GM13977 (cell line): ENCODE data around the gene DLX4.

Experiments
- DNase-seq: peaks from one replicate; pipeline ENCODE4 v3.0.0; 2012; ENCODE audit warnings: low spot score
- CTCF ChIP-seq: IDR thresholded peaks from 2 replicates; pipeline ENCODE4 v1.5.1; 2012; ENCODE audit warnings: mild to moderate bottlenecking, control low read depth; ENCODE audit not compliant: insufficient read depth; ENCODE audit errors: extremely low read depth, missing control alignments
- in situ Hi-C: fragments of 300-500 bp; cut with MboI; formaldehyde crosslinking; loops from one replicate; pipeline ENCODE4 v1.12.0; 2022; ENCODE audit warnings: low sequenced_read_pairs, low pct_unique_long_range_greater_than_20kb, mixed read lengths, inconsistent platforms; ENCODE audit not compliant: unreplicated experiment

Gene DLX4

GRCh38 chr17:50015146-50015545 lies 46.2 kb downstream of the DLX4 start:
- DNase-seq = no peak
- in situ Hi-C loops = no loop called here
- TF ChIP-seq CTCF = no peak

GRCh38 chr17:50018909-50019308 lies 49.9 kb downstream of the DLX4 start:
- in situ Hi-C loops = no loop called here
- no peak for DNase-seq
- TF ChIP-seq CTCF = no peak

GRCh38 chr17:50020841-50021599 lies 52.0 kb downstream of the DLX4 start:
- in situ Hi-C loops = no loop called here
- TF ChIP-seq CTCF = no peak
- DNase-seq = no peak

GRCh38 chr17:50021681-50022370 lies 52.8 kb downstream of the DLX4 start:
- no peak for TF ChIP-seq CTCF
- no peak for DNase-seq
- in situ Hi-C loops = no loop called here

- no peak for TF ChIP-seq CTCF
- no peak for DNase-seq
- in situ Hi-C loops = no loop called here
Observed at GRCh38 chr17:50022463-50023130, 53.6 kb downstream of the DLX4 start.

GRCh38 chr17:50023520-50023919 lies 54.5 kb downstream of the DLX4 start:
- in situ Hi-C loops = no loop called here
- TF ChIP-seq CTCF = no peak
- DNase-seq = no peak
